Endothelial cell of umbilical vein (primary cell): ENCODE results near the gene SKIL. TPM values are rescaled to one million over a fixed set of nuclear protein-coding genes. Genes with fewer than 3 reads are reported as not detected.
"Not testable (repeated sequence)": the region's sequence is repeated elsewhere in the genome, so short reads cannot be mapped to it uniquely, and the experiment has no call there.

Source experiments
- BruUV-seq: library from RNA; stranded (reverse); fragments of 400-500 nt; replicated peaks from 2 replicates; lab custom pipeline; 2021; lab: Mats Ljungman, UMichigan
- CTCF ChIA-PET: fragments of 300-600, 350-600 bp; sonication (Branson Sonifier 250); formaldehyde crosslinking; loops from one replicate; lab custom pipeline; 2021; ENCODE audit warnings: antibody characterized with exemption, inconsistent platforms; lab: Charles Lee
- POLR2A ChIA-PET: fragments of 300-600, 350-600 bp; sonication (Branson Sonifier 250); formaldehyde crosslinking; loops from one replicate; lab custom pipeline; 2021; ENCODE audit warnings: antibody characterized with exemption, inconsistent platforms; lab: Charles Lee
- DNase-seq: peaks from one replicate; pipeline ENCODE4 v3.0.0-alpha.2; 2011; ENCODE audit warnings: low read depth, low spot score
- FAIRE-seq: peaks from 2 replicates; lab custom pipeline; 2011; peaks lifted over from hg19 to GRCh38; lab: Jason Lieb, UNC
- H2AFZ ChIP-seq: 2 replicates; pipeline ENCODE4 v1.6.0; 2012; ENCODE audit warnings: low read depth, low read length, control low read depth, inconsistent platforms
- H3K27ac ChIP-seq: 2 replicates; pipeline ENCODE4 v1.5.1; 2011; ENCODE audit warnings: low read depth, mild to moderate bottlenecking, control low read depth, low read length, moderate library complexity; ENCODE audit not compliant: insufficient read depth
- H3K27me3 ChIP-seq, 2 experiments: 2 replicates each; pipeline versions ENCODE4 v1.6.0 to v1.6.1; 2011; ENCODE audit warnings: low read length in 2 of 2, mixed read lengths in 1 of 2; ENCODE audit not compliant: control insufficient read depth in 2 of 2, insufficient read depth in 2 of 2
- H3K36me3 ChIP-seq, 2 experiments: 2 replicates in 1 of 2; 3 replicates in 1 of 2; pipeline ENCODE4 v1.5.1; 2011; ENCODE audit warnings: low read length in 2 of 2, mild to moderate bottlenecking in 1 of 2, moderate library complexity in 1 of 2; ENCODE audit not compliant: control insufficient read depth in 2 of 2, insufficient read depth in 2 of 2; ENCODE audit errors: extremely low read depth in 1 of 2
- H3K4me1 ChIP-seq: 3 replicates; pipeline ENCODE4 v1.5.1; 2011; ENCODE audit warnings: mild to moderate bottlenecking, low read length; ENCODE audit not compliant: control insufficient read depth, insufficient read depth; ENCODE audit errors: extremely low read depth
- H3K4me2 ChIP-seq: 2 replicates; pipeline ENCODE4 v1.6.1; 2011; ENCODE audit warnings: low read length, control low read depth, mixed read lengths; ENCODE audit not compliant: insufficient read depth
- H3K4me3 ChIP-seq, 3 experiments: fragments of 200-600 bp in 1 of 3; sonication (generic), shearing (Covaris generic) in 1 of 3; replicated peaks in 1 of 3; 2 replicates each; pipeline ENCODE4 v1.5.1; 2011 to 2016; ENCODE audit warnings: control low read depth in 3 of 3, low read length in 3 of 3, mild to moderate bottlenecking in 2 of 3, inconsistent platforms in 1 of 3, low read depth in 1 of 3, moderate library complexity in 1 of 3; ENCODE audit not compliant: insufficient read depth in 1 of 3
- H3K79me2 ChIP-seq: 2 replicates; pipeline ENCODE4 v1.6.0; 2012; ENCODE audit warnings: low read length, inconsistent platforms; ENCODE audit not compliant: control insufficient read depth, insufficient read depth
- H3K9ac ChIP-seq: replicated peaks from 2 replicates; pipeline ENCODE3; 2011; ENCODE audit warnings: low read length, control low read depth; ENCODE audit not compliant: insufficient read depth; ENCODE audit errors: extremely low read depth
- H3K9me1 ChIP-seq: replicated peaks from 3 replicates; pipeline ENCODE4 v1.6.0; 2011; ENCODE audit warnings: mild to moderate bottlenecking, low read length; ENCODE audit not compliant: control insufficient read depth, insufficient read depth; ENCODE audit errors: extremely low read depth
- H3K9me3 ChIP-seq: replicated peaks from 2 replicates; pipeline ENCODE4 v1.5.1; 2012; ENCODE audit warnings: low read length, inconsistent platforms; ENCODE audit not compliant: control insufficient read depth, insufficient read depth
- H4K20me1 ChIP-seq: replicated peaks from 2 replicates; pipeline ENCODE3; 2011; ENCODE audit warnings: mild to moderate bottlenecking, low read length; ENCODE audit not compliant: control insufficient read depth, insufficient read depth; ENCODE audit errors: extremely low read depth
- EZH2 ChIP-seq: IDR thresholded peaks from 2 replicates; pipeline ENCODE4 v1.6.1; 2012; ENCODE audit warnings: borderline replicate concordance, low read depth, mild to moderate bottlenecking, moderate library complexity, low read length, inconsistent platforms; ENCODE audit not compliant: severe bottlenecking
- dilution Hi-C: fragments of 300-500 bp; cut with MboI; formaldehyde crosslinking; loops from one replicate; pipeline ENCODE4 v1.15.0; 2019; ENCODE audit warnings: low sequenced_read_pairs; ENCODE audit not compliant: extremely low pct_ligation_motif_present
- intact Hi-C: fragments of 100-400 bp; cut with micrococcal nuclease; formaldehyde crosslinking; loops from one replicate; pipeline ENCODE4 v1.10.0; 2022
- polyA plus RNA-seq, 4 experiments: library from polyadenylated mRNA; depleted of rRNA in 3 of 4; stranded (reverse) in 3 of 4; unstranded in 1 of 4; fragments of >200 nt; gene quantifications; 2 replicates each; pipeline versions ENCODE4 v1.2.1 to v1.2.3, GENCODE V29; 2011 to 2012; ENCODE audit warnings: missing spikeins in 1 of 4
- total RNA-seq: library from RNA; stranded (reverse); gene quantifications from 2 replicates; pipeline ENCODE4 v1.2.3, GENCODE V29; 2021

SKIL gene
- total and polyA plus RNA-seq, 2 donors (not counting 3 experiments of a cell fraction or from before 2014, with no cell fraction given): 18.4 to 135 TPM

GRCh38 chr3:170338690-170339340 lies 18.7 kb upstream of the SKIL start:
- Histone ChIP-seq H3K4me1 (no peaks in the 10 kb centered on the region), H3K9me3 (no peaks in the 10 kb centered on the region), H3K9me1 (no peaks in the 10 kb centered on the region), H3K27me3 (no peaks in the 10 kb centered on the region), H2AFZ (no peak overlapping the region), H3K27ac (no peak overlapping the region), H4K20me1 (no peaks in the 10 kb centered on the region), H3K79me2 (no peaks in the 10 kb centered on the region), H3K9ac (no peak overlapping the region), H3K36me3 (no peaks in the 10 kb centered on the region), H3K4me2 (no peak overlapping the region), H3K4me3 (no peak overlapping the region)
- POLR2A ChIA-PET: no interaction called here
- dilution Hi-C loops: no loop called here
- no peak for DNase-seq
- intact Hi-C loops: no loop called here
- no peak for TF ChIP-seq EZH2
- BruUV-seq: no TSS peak
- FAIRE-seq: no peak
- CTCF ChIA-PET: interaction anchor here (0.6 kb wide), 1 partner anchor 29 kb away, joined by 3 read pairs; no protein-coding TSS in a partner anchor

DNA sequence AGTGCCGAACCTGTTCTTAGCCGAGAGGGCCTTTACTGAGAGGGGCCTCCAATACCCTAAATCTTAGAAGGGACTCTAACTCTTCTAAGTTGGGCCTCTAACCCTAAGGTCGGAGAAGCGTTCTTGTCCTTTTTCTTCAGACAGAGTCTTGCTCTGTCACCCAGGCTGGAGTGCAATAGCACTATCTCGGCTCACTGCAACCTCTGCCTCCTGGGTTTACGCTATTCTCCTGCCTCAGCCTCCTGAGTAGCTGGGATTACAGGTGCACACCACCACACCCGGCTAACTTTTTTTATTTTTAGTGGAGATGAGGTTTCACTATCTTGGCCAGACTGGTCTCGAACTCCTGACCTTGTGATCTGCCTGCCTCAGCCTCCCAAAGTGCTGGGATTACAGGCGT lies 15.2 kb upstream of the SKIL start:
- H3K4me2 ChIP-seq, FAIRE-seq, intact Hi-C loops: not testable (repeated sequence)

More for the DNA sequence above, 15.2 kb upstream of the SKIL start:
- H3K4me3 ChIP-seq, H2AFZ ChIP-seq, H3K27me3 ChIP-seq, H3K36me3 ChIP-seq, H3K27ac ChIP-seq, POLR2A ChIA-PET, H3K9ac ChIP-seq, dilution Hi-C loops, H3K79me2 ChIP-seq, DNase-seq, BruUV-seq, H3K9me3 ChIP-seq, H4K20me1 ChIP-seq, CTCF ChIA-PET, H3K9me1 ChIP-seq: not testable (repeated sequence)
- H3K4me1 ChIP-seq: peaks cover 13% of the 10 kb centered on the region
